ENCODE results near the gene CPA2. TPM values are rescaled to one million over a fixed set of nuclear protein-coding genes. Genes with fewer than 3 reads are reported as not detected.

Gene CPA2
- polyA plus RNA-seq, 1 donor = 28.4 TPM

DNA sequence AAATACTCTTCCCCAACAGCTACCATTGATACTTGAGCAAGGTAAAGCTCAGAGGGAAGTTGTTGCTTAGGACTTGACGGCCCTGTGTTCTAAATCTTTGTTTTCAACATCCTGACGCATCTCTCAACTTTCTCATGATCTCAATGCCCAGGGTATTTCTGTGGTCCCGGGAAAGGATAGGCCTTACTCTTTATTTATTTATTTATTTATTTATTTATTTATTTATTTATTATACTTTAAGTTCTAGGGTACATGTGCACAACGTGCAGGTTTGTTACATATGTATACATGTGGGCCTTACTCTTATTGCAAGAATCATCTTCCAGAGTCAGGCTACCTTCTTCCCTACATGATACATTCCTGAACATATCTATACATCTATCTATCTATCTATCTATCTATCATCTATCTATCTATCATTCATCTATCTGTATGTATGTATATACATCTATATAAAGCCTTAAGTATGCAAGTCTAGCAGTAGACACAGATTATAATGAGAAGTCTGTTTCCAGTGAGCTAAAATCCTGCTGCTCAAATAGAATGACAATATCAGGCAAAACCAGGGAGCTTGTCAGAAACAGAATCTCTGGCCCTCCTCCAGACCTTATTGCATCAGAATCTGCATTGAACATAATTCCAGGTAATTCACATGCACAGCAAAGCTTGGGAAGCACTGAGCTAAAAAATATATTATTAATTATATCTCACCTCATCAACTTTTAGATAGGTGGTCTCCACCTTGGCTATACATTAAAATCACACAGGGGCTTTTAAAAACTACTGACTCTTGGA lies 65.8 kb downstream of the CPA2 start:
- 100% methylated on average over 1 of the region's 4 CpGs for WGBS (ENCODE audit: insufficient coverage, low lambda C conversion rate)
- H3K27me3 ChIP-seq (ENCODE audit: control insufficient read depth, insufficient read depth, low read length) = no peaks in the 10 kb centered on the region
- no peaks in the 10 kb centered on the region for H3K9me3 ChIP-seq (ENCODE audit: control insufficient read depth, low read depth, low read length)
- no peaks in the 10 kb centered on the region for H3K4me1 ChIP-seq (ENCODE audit: control insufficient read depth, insufficient read depth, low read length)
- DNase-seq = no peak
- no peak overlapping the region for H3K4me3 ChIP-seq (ENCODE audit: low read length)
- H3K36me3 ChIP-seq (ENCODE audit: control insufficient read depth, insufficient read depth, low read length) = no peaks in the 10 kb centered on the region
- no peak overlapping the region for H3K27ac ChIP-seq (ENCODE audit: low read length)

DNA sequence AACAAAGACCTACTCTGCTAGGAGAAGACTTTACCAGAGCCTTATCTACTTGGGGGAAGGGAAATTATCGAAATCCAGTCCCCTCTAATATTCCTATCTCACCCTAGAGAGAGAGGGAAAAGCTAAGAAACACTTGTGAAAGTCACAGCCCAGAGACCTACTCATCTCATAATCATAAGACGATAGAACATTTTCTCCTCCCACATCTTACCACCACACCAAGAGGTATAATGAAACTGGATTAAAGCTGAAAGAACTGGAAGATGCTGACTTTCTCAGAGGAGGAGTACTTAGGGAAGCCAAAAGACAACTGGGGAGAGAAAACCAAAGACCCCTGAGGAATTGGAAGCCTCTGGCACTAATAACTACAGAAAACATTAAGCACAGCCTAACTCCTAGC lies 67.2 kb downstream of the CPA2 start:
- no peak for DNase-seq
- Histone ChIP-seq H3K4me3 (ENCODE audit: low read length) (no peak overlapping the region), H3K4me1 (ENCODE audit: control insufficient read depth, insufficient read depth, low read length) (no peaks in the 10 kb centered on the region), H3K27ac (ENCODE audit: low read length) (no peak overlapping the region), H3K9me3 (ENCODE audit: control insufficient read depth, low read depth, low read length) (no peaks in the 10 kb centered on the region), H3K27me3 (ENCODE audit: control insufficient read depth, insufficient read depth, low read length) (no peaks in the 10 kb centered on the region), H3K36me3 (ENCODE audit: control insufficient read depth, insufficient read depth, low read length) (no peaks in the 10 kb centered on the region)
- no CpG with 5 or more reads among the region's 2 CpGs for WGBS (ENCODE audit: insufficient coverage, low lambda C conversion rate)

DNA sequence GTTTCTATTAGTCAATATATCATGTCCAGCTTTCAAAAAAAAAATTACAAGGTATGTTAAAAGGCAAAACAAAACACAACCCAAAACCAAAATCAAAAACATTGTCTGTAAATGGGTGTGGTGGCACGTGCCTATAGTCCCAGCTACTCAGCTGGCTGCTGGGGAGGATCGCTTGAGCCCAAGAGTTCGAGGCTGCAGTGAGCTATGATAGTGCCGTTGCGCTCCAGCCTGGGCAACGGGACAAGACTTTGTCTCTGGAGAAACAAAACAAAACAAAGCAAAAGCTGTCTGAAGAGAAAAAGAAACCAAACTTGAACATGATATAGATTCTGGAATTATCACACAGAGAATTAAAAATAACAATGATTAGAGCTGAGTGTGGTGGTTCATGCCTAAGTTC lies 67.6 kb downstream of the CPA2 start:
- WGBS (ENCODE audit: insufficient coverage, low lambda C conversion rate) = no CpG with 5 or more reads among the region's 6 CpGs
- H3K36me3 ChIP-seq (ENCODE audit: control insufficient read depth, insufficient read depth, low read length) = no peaks in the 10 kb centered on the region
- no peaks in the 10 kb centered on the region for H3K4me1 ChIP-seq (ENCODE audit: control insufficient read depth, insufficient read depth, low read length)
- no peak for DNase-seq
- no peaks in the 10 kb centered on the region for H3K9me3 ChIP-seq (ENCODE audit: control insufficient read depth, low read depth, low read length)
- H3K4me3 ChIP-seq (ENCODE audit: low read length) = no peak overlapping the region
- H3K27ac ChIP-seq (ENCODE audit: low read length) = no peak overlapping the region
- H3K27me3 ChIP-seq (ENCODE audit: control insufficient read depth, insufficient read depth, low read length) = no peaks in the 10 kb centered on the region

GRCh38 chr7:130337410-130337971 lies 70.8 kb downstream of the CPA2 start:
- Histone ChIP-seq H3K27ac (ENCODE audit: low read length) (no peak overlapping the region), H3K4me1 (ENCODE audit: control insufficient read depth, insufficient read depth, low read length) (no peaks in the 10 kb centered on the region), H3K9me3 (ENCODE audit: control insufficient read depth, low read depth, low read length) (no peaks in the 10 kb centered on the region), H3K27me3 (ENCODE audit: control insufficient read depth, insufficient read depth, low read length) (no peaks in the 10 kb centered on the region), H3K36me3 (ENCODE audit: control insufficient read depth, insufficient read depth, low read length) (no peaks in the 10 kb centered on the region), H3K4me3 (ENCODE audit: low read length) (no peak overlapping the region)
- no peak for DNase-seq
- no CpG with 5 or more reads among the region's 6 CpGs for WGBS (ENCODE audit: insufficient coverage, low lambda C conversion rate)

DNA sequence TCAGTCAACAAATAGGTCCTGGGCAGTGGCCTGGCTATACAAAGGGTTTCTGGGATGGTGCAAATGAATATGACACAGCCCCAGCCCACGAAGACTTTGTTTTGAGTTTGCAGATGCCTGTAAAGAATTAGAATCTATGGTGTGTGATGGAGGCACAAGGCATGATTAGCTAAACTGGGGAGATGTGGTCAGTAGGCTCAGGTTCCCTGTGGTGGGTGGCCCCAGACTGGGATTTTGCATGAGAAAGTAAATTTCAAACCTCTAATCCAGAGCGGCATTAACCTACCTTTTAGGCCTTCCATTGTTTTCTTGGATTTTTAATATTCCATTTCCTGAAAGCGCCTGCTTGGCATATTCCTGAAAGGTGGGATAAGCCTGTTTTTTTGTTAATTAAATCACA lies 71.6 kb downstream of the CPA2 start:
- Histone ChIP-seq H3K9me3 (ENCODE audit: control insufficient read depth, low read depth, low read length) (no peaks in the 10 kb centered on the region), H3K4me1 (ENCODE audit: control insufficient read depth, insufficient read depth, low read length) (no peaks in the 10 kb centered on the region), H3K27ac (ENCODE audit: low read length) (no peak overlapping the region), H3K36me3 (ENCODE audit: control insufficient read depth, insufficient read depth, low read length) (no peaks in the 10 kb centered on the region), H3K4me3 (ENCODE audit: low read length) (no peak overlapping the region), H3K27me3 (ENCODE audit: control insufficient read depth, insufficient read depth, low read length) (no peaks in the 10 kb centered on the region)
- no peak for DNase-seq
- WGBS (ENCODE audit: insufficient coverage, low lambda C conversion rate) = 100% methylated on average over 1 of the region's 3 CpGs

Other genes starting within 250 kb of the CPA2 start
- gene ZC3HC1, start 215.5 kb upstream of the CPA2 start, polyA plus RNA-seq = 15.0 TPM
- 30.2 TPM for gene KLHDC10, start 196.3 kb upstream of the CPA2 start, polyA plus RNA-seq
- gene TMEM209, start 61.5 kb upstream of the CPA2 start, polyA plus RNA-seq = 18.0 TPM
- gene SSMEM1, start 59.0 kb upstream of the CPA2 start, polyA plus RNA-seq = not detected
- gene CPA4, start 26.3 kb downstream of the CPA2 start, polyA plus RNA-seq = 7.9 TPM
- gene CPA5, start 78.0 kb downstream of the CPA2 start, polyA plus RNA-seq = 0.15 TPM
- 2.1 TPM for gene CPA1, start 113.6 kb downstream of the CPA2 start, polyA plus RNA-seq
- 12.8 TPM for gene CEP41, start 174.2 kb downstream of the CPA2 start, polyA plus RNA-seq
- gene MEST, start 225.2 kb downstream of the CPA2 start, polyA plus RNA-seq = 169 TPM

All from large intestine (tissue), 3 donors.